ENCODE data around the gene SPATA31E1.

The SPATA31E1 gene

DNA sequence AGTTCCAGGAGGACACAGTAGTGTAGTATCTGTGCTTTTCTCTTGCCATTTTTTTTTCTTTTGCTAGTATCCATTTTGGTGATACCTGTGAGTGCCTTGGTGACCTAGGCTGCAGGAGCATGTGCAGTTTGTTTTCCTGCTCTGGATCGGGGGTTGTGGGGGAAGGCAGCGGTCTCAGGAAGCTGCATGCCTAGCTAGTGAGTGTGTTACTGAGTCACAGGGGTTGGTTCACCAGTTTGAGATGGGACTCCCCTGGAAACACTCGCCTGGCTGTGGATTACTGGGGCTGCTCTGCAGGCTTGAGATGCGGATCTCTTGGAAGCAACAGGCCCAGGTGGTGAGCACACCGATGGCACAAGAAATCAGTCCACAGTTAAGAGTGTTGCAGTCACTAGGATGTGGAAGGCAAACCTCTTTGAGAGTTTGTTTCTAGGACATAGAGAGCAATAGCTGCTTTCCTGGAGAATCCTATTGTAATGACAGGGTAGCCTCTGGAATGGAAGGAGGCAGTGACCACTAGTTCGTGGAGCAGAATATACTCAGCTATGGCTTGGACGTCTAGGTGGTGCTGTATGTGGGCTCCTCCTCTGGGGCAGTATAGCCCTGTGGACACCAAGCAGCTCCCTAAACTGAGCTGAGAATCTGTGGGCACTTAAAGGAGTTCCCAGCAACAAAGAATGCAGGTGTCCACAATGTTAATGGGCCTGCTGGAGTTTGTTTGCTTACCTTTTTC lies 20.0 kb upstream of the SPATA31E1 start:
- Histone ChIP-seq H3K4me1 (ENCODE audit: control insufficient read depth in 2 of 2, insufficient read depth in 2 of 2, low read length in 2 of 2) (no peaks in the 10 kb centered on the region), H3K27ac (ENCODE audit: low read depth in 2 of 2, low read length in 2 of 2) (no peak overlapping the region), H3K4me3 (ENCODE audit: low read length in 2 of 2) (no peak overlapping the region), H3K9me3 (ENCODE audit: control insufficient read depth in 2 of 2, low read length in 2 of 2) (peaks cover 2 to 3% of the 10 kb centered on the region in 2 donors), H3K27me3 (ENCODE audit: control insufficient read depth in 2 of 2, insufficient read depth in 2 of 2, low read length in 2 of 2) (no peaks in the 10 kb centered on the region), H3K9ac (ENCODE audit: low read depth in 1 of 2, low read length in 2 of 2) (no peak overlapping the region), H3K36me3 (ENCODE audit: control insufficient read depth in 2 of 2, insufficient read depth in 2 of 2, low read length in 2 of 2) (no peaks in the 10 kb centered on the region)

- Histone ChIP-seq H3K36me3 (ENCODE audit: control insufficient read depth in 2 of 2, insufficient read depth in 2 of 2, low read length in 2 of 2) (no peaks in the 10 kb centered on the region), H3K4me3 (ENCODE audit: low read length in 2 of 2) (no peak overlapping the region), H3K27me3 (ENCODE audit: control insufficient read depth in 2 of 2, insufficient read depth in 2 of 2, low read length in 2 of 2) (no peaks in the 10 kb centered on the region), H3K27ac (ENCODE audit: low read depth in 2 of 2, low read length in 2 of 2) (no peak overlapping the region), H3K9ac (ENCODE audit: low read depth in 1 of 2, low read length in 2 of 2) (no peak overlapping the region), H3K4me1 (ENCODE audit: control insufficient read depth in 2 of 2, insufficient read depth in 2 of 2, low read length in 2 of 2) (no peaks in the 10 kb centered on the region), H3K9me3 (ENCODE audit: control insufficient read depth in 2 of 2, low read length in 2 of 2) (peaks cover 2 to 3% of the 10 kb centered on the region in 2 donors)
Measured at GRCh38 chr9:87863882-87864465, 18.7 kb upstream of the SPATA31E1 start.

- Histone ChIP-seq H3K36me3 (ENCODE audit: control insufficient read depth in 2 of 2, insufficient read depth in 2 of 2, low read length in 2 of 2) (no peaks in the 10 kb centered on the region), H3K27ac (ENCODE audit: low read depth in 2 of 2, low read length in 2 of 2) (no peak overlapping the region), H3K9ac (ENCODE audit: low read depth in 1 of 2, low read length in 2 of 2) (no peak overlapping the region), H3K4me1 (ENCODE audit: control insufficient read depth in 2 of 2, insufficient read depth in 2 of 2, low read length in 2 of 2) (no peaks in the 10 kb centered on the region), H3K27me3 (ENCODE audit: control insufficient read depth in 2 of 2, insufficient read depth in 2 of 2, low read length in 2 of 2) (no peaks in the 10 kb centered on the region), H3K4me3 (ENCODE audit: low read length in 2 of 2) (no peak overlapping the region), H3K9me3 (ENCODE audit: control insufficient read depth in 2 of 2, low read length in 2 of 2) (peaks cover 2 to 3% of the 10 kb centered on the region in 2 donors)
Measured at GRCh38 chr9:87864915-87865314, 17.8 kb upstream of the SPATA31E1 start.

DNA sequence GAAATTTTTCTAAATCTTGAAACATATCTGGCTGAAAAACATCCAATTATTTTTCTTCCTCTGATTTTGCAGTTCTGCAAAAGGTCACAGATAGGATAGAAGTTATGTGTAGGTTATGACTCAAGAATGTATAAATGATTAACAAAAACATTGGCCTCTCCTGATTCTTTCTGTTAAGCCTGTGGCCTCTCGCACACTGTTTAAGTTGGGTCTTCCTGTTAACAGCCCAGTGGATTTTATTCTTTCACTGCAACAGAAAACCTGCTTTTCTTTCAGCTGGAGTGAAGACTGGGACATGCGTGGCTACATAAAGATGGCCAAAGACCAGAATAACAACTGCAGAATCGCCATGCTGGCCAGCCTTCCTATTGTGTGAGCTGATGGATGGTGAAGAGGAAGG lies 17.1 kb upstream of the SPATA31E1 start:
- peaks cover 0 to 3% of the 10 kb centered on the region in 2 donors for H3K9me3 ChIP-seq (ENCODE audit: control insufficient read depth in 2 of 2, low read length in 2 of 2)
- peak overlapping the region in 1 of 2 donors; percentile 7 for H3K27ac ChIP-seq (ENCODE audit: low read depth in 2 of 2, low read length in 2 of 2)
- H3K4me3 ChIP-seq (ENCODE audit: low read length in 2 of 2): no peak overlapping the region
- no peaks in the 10 kb centered on the region for H3K4me1 ChIP-seq (ENCODE audit: control insufficient read depth in 2 of 2, insufficient read depth in 2 of 2, low read length in 2 of 2)
- no peaks in the 10 kb centered on the region for H3K36me3 ChIP-seq (ENCODE audit: control insufficient read depth in 2 of 2, insufficient read depth in 2 of 2, low read length in 2 of 2)
- H3K9ac ChIP-seq (ENCODE audit: low read depth in 1 of 2, low read length in 2 of 2): no peak overlapping the region
- H3K27me3 ChIP-seq (ENCODE audit: control insufficient read depth in 2 of 2, insufficient read depth in 2 of 2, low read length in 2 of 2): no peaks in the 10 kb centered on the region

DNA sequence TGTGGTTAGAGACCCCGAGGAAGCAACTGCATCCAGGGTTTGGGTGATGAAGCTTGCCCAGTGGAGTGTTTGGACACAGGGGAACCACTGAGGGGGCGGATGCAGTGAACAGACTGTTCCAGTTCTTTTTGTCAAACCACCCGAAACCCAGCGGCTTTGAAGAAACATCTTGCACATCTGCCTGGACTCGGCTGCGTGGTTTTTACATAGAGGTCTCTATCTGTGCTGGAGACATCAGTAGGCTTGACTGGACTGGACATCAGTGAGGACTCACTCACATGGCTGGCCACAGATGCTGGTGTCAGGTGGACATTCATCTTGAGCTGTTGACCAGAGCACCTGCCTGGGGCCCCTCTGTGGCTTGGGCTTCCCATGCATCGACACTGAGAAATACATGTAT lies 15.3 kb upstream of the SPATA31E1 start:
- H3K9ac ChIP-seq (ENCODE audit: low read depth in 1 of 2, low read length in 2 of 2): no peak overlapping the region
- no peaks in the 10 kb centered on the region for H3K4me1 ChIP-seq (ENCODE audit: control insufficient read depth in 2 of 2, insufficient read depth in 2 of 2, low read length in 2 of 2)
- H3K9me3 ChIP-seq (ENCODE audit: control insufficient read depth in 2 of 2, low read length in 2 of 2): no peaks in the 10 kb centered on the region
- H3K36me3 ChIP-seq (ENCODE audit: control insufficient read depth in 2 of 2, insufficient read depth in 2 of 2, low read length in 2 of 2): no peaks in the 10 kb centered on the region
- H3K27me3 ChIP-seq (ENCODE audit: control insufficient read depth in 2 of 2, insufficient read depth in 2 of 2, low read length in 2 of 2): no peaks in the 10 kb centered on the region
- H3K27ac ChIP-seq (ENCODE audit: low read depth in 2 of 2, low read length in 2 of 2): no peak overlapping the region
- H3K4me3 ChIP-seq (ENCODE audit: low read length in 2 of 2): no peak overlapping the region

- Histone ChIP-seq H3K4me1 (ENCODE audit: control insufficient read depth in 2 of 2, insufficient read depth in 2 of 2, low read length in 2 of 2) (peaks cover 0 to 5% of the 10 kb centered on the region in 2 donors), H3K4me3 (ENCODE audit: low read length in 2 of 2) (no peak overlapping the region), H3K9ac (ENCODE audit: low read depth in 1 of 2, low read length in 2 of 2) (no peak overlapping the region), H3K27me3 (ENCODE audit: control insufficient read depth in 2 of 2, insufficient read depth in 2 of 2, low read length in 2 of 2) (no peaks in the 10 kb centered on the region), H3K9me3 (ENCODE audit: control insufficient read depth in 2 of 2, low read length in 2 of 2) (no peaks in the 10 kb centered on the region), H3K27ac (ENCODE audit: low read depth in 2 of 2, low read length in 2 of 2) (no peak overlapping the region), H3K36me3 (ENCODE audit: control insufficient read depth in 2 of 2, insufficient read depth in 2 of 2, low read length in 2 of 2) (no peaks in the 10 kb centered on the region)
Measured at GRCh38 chr9:87868175-87868574, 14.5 kb upstream of the SPATA31E1 start.

DNA sequence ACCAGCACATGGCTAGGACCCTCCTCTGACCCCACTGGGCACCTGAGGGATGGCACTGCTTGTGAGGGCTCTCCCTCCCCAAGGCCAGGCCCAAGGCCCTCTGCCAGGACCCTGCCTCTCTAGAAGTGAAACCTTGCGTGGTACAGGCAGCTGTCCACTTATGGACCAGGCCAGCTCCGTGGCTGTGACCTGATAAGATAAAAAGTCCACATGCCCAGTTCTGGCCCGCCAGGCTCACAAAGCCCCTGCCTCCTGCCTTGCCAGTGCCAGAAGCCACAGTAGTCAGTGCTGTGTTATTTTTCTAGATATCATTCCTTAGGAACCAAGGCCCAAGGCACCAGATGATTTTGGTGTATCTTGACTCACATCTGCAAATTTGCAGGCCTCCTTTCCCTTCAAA lies 14.0 kb upstream of the SPATA31E1 start:
- peaks cover 3 to 9% of the 10 kb centered on the region in 2 donors for H3K4me1 ChIP-seq (ENCODE audit: control insufficient read depth in 2 of 2, insufficient read depth in 2 of 2, low read length in 2 of 2)
- H3K27me3 ChIP-seq (ENCODE audit: control insufficient read depth in 2 of 2, insufficient read depth in 2 of 2, low read length in 2 of 2): no peaks in the 10 kb centered on the region
- H3K27ac ChIP-seq (ENCODE audit: low read depth in 2 of 2, low read length in 2 of 2): no peak overlapping the region
- H3K36me3 ChIP-seq (ENCODE audit: control insufficient read depth in 2 of 2, insufficient read depth in 2 of 2, low read length in 2 of 2): no peaks in the 10 kb centered on the region
- no peak overlapping the region for H3K9ac ChIP-seq (ENCODE audit: low read depth in 1 of 2, low read length in 2 of 2)
- H3K4me3 ChIP-seq (ENCODE audit: low read length in 2 of 2): no peak overlapping the region
- H3K9me3 ChIP-seq (ENCODE audit: control insufficient read depth in 2 of 2, low read length in 2 of 2): no peaks in the 10 kb centered on the region

DNA sequence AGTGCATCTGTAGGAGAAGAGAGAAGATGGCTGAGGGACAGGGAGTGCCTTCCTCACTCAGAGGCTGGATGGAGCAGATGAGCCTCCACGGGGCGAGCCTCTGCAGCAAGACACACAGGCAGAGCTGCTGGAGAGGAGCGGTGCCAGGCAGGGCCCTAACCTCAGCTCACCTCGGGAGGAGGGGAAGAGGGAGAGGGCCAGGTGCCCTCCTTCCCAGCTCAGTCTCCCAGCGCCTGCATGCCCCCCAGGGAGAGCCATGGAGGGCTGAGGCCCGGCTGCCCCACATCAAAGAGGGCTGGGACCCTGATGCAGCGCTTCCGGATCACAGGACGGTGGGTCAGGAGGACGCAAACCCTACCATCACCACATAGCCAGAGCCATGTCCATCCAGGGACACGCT lies 13.6 kb upstream of the SPATA31E1 start:
- H3K4me3 ChIP-seq (ENCODE audit: low read length in 2 of 2): no peak overlapping the region
- no peak overlapping the region for H3K27ac ChIP-seq (ENCODE audit: low read depth in 2 of 2, low read length in 2 of 2)
- no peaks in the 10 kb centered on the region for H3K36me3 ChIP-seq (ENCODE audit: control insufficient read depth in 2 of 2, insufficient read depth in 2 of 2, low read length in 2 of 2)
- H3K27me3 ChIP-seq (ENCODE audit: control insufficient read depth in 2 of 2, insufficient read depth in 2 of 2, low read length in 2 of 2): no peaks in the 10 kb centered on the region
- no peaks in the 10 kb centered on the region for H3K9me3 ChIP-seq (ENCODE audit: control insufficient read depth in 2 of 2, low read length in 2 of 2)
- H3K9ac ChIP-seq (ENCODE audit: low read depth in 1 of 2, low read length in 2 of 2): no peak overlapping the region
- H3K4me1 ChIP-seq (ENCODE audit: control insufficient read depth in 2 of 2, insufficient read depth in 2 of 2, low read length in 2 of 2): peaks cover 8 to 12% of the 10 kb centered on the region in 2 donors

DNA sequence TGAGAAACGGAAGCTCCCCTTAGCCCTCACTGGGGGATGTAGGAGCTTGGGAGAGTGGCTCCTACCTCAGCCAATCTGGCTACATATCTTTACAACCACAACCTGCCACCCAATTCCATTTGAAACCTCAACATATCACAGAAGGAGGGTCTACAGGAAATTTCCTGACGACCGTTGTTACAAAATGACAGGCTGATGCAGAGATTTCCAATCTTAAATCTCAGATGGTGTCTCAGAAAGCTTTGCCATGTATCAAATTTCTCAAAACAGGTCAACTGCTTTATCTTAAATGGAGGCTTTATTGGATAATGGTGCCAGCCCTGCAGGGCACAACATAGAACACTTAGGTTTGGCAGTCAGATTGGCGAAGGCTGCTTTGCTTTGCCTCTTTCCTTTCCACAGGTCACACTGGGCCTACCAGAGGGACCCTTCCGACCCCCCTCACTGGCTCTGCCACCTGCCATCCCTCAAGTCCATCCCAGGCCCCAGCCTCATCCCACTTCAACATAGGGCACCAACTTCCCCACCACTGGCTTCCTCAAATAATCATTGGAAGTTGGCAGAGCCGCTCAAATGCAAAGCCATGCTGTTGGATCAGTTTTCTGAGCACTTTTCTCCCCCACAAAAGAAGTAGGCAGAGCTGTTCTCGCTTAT lies 11.1 kb upstream of the SPATA31E1 start:
- Histone ChIP-seq H3K36me3 (ENCODE audit: control insufficient read depth in 2 of 2, insufficient read depth in 2 of 2, low read length in 2 of 2) (no peaks in the 10 kb centered on the region), H3K27me3 (ENCODE audit: control insufficient read depth in 2 of 2, insufficient read depth in 2 of 2, low read length in 2 of 2) (no peaks in the 10 kb centered on the region), H3K9me3 (ENCODE audit: control insufficient read depth in 2 of 2, low read length in 2 of 2) (no peaks in the 10 kb centered on the region), H3K4me1 (ENCODE audit: control insufficient read depth in 2 of 2, insufficient read depth in 2 of 2, low read length in 2 of 2) (peaks cover 10 to 19% of the 10 kb centered on the region in 2 donors), H3K4me3 (ENCODE audit: low read length in 2 of 2) (no peak overlapping the region), H3K27ac (ENCODE audit: low read depth in 2 of 2, low read length in 2 of 2) (no peak overlapping the region), H3K9ac (ENCODE audit: low read depth in 1 of 2, low read length in 2 of 2) (no peak overlapping the region)

DNA sequence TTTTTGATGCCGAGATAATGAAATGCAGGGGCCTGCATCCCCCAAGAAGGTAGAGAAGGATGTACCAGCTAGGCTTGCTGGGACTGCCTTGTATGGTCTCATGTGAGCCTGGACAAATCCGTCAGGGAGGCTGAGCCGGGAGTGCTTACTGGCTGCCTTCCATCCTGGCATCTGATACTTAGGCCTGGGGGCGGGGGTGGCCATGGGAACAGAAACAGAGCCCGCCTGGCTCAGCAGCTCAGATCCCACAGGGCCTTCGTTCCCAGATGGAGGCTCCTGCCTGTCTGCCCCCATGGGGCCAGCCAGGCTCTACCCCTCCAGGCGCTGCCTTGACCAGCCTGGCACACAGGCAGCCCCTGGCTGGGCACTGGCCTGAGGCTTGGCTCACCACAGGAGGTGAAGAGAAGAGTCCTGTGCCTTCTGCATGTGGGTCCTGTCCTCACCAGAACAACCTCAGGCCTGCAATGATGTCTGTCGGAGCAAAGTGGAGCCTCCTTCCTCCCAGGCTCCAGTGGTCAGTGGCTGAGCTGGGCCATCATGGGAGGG lies 10.5 kb upstream of the SPATA31E1 start:
- Histone ChIP-seq H3K4me3 (ENCODE audit: low read length in 2 of 2) (no peak overlapping the region), H3K27me3 (ENCODE audit: control insufficient read depth in 2 of 2, insufficient read depth in 2 of 2, low read length in 2 of 2) (no peaks in the 10 kb centered on the region), H3K9ac (ENCODE audit: low read depth in 1 of 2, low read length in 2 of 2) (no peak overlapping the region), H3K4me1 (ENCODE audit: control insufficient read depth in 2 of 2, insufficient read depth in 2 of 2, low read length in 2 of 2) (peaks cover 10 to 23% of the 10 kb centered on the region in 2 donors), H3K9me3 (ENCODE audit: control insufficient read depth in 2 of 2, low read length in 2 of 2) (no peaks in the 10 kb centered on the region), H3K27ac (ENCODE audit: low read depth in 2 of 2, low read length in 2 of 2) (no peak overlapping the region), H3K36me3 (ENCODE audit: control insufficient read depth in 2 of 2, insufficient read depth in 2 of 2, low read length in 2 of 2) (no peaks in the 10 kb centered on the region)
